Gastroesophageal sphincter (tissue), 4 donors: ENCODE data around the gene SLC2A9. TPM values are rescaled to one million over a fixed set of nuclear protein-coding genes. Genes with fewer than 3 reads are reported as not detected.
A peak's percentile ranks its signal among the peaks of the same experiment; 100 is the strongest.

Source experiments
- ATAC-seq: fragments of 150-250 bp; one replicate; pipeline ENCODE4 v1.9.1; 2016; ENCODE audit warnings: mild to moderate bottlenecking, moderate library complexity
- H3K27ac ChIP-seq, 4 donors: fragments of 200-600 bp; sonication (generic) in 3 of 4; 1 replicate in 3 of 4; 2 replicates in 1 of 4; pipeline ENCODE4 v1.5.1; 2016 to 2019
- H3K27me3 ChIP-seq: fragments of 200-600 bp; sonication (generic); one replicate; pipeline ENCODE4 v1.5.1; 2019
- H3K36me3 ChIP-seq, 2 donors: fragments of 200-600 bp; sonication (generic); one replicate each; pipeline ENCODE4 v1.5.1; 2019; ENCODE audit warnings: control low read depth in 1 of 2
- H3K4me1 ChIP-seq, 3 donors: fragments of 200-600 bp; sonication (generic); 1 replicate in 2 of 3; 2 replicates in 1 of 3; pipeline ENCODE4 v1.5.1; 2016 to 2019; ENCODE audit warnings: control low read depth in 2 of 3
- H3K4me3 ChIP-seq, 2 donors: fragments of 200-600 bp; sonication (generic); one replicate each; pipeline ENCODE4 v1.5.1; 2019; ENCODE audit warnings: mild to moderate bottlenecking in 1 of 2, moderate library complexity in 1 of 2
- H3K9me3 ChIP-seq, 3 donors: fragments of 200-600 bp; sonication (generic); one replicate each; pipeline ENCODE4 v1.5.1; 2017 to 2019; ENCODE audit warnings: control low read depth in 2 of 3
- CTCF ChIP-seq, 4 experiments: fragments of 200-600 bp in 2 of 4; fragments of 450-650 bp in 2 of 4; sonication (generic) in 1 of 4; IDR thresholded peaks; one replicate each; pipeline ENCODE4 v1.5.1; 2017 to 2019; ENCODE audit warnings: antibody characterized with exemption in 4 of 4, mild to moderate bottlenecking in 2 of 4, moderate library complexity in 2 of 4
- EP300 ChIP-seq: sonication (generic); formaldehyde crosslinking; IDR thresholded peaks from one replicate; pipeline ENCODE4 v1.6.1; 2017; ENCODE audit warnings: antibody characterized with exemption, mild to moderate bottlenecking
- POLR2A ChIP-seq, 2 donors: fragments of 450-650 bp; IDR thresholded peaks; one replicate each; pipeline ENCODE4 v1.6.1; 2017; ENCODE audit warnings: antibody characterized with exemption in 2 of 2, mild to moderate bottlenecking in 2 of 2, moderate library complexity in 1 of 2
- POLR2AphosphoS5 ChIP-seq: sonication (generic); formaldehyde crosslinking; IDR thresholded peaks from one replicate; pipeline ENCODE4 v1.6.1; 2017; ENCODE audit warnings: antibody characterized with exemption
- WGBS, 2 donors: methylation state at CpG; one replicate each; pipeline ENCODE4 v1.1.5; 2018; ENCODE audit warnings: low coverage in 1 of 2; 5-methylcytosine and 5-hydroxymethylcytosine counted together
- small RNA-seq, 4 donors: library from RNA; depleted of rRNA; stranded (forward); fragments of <200 nt; gene quantifications; one replicate each; pipeline ENCODE3, GENCODE V24; 2016
- total RNA-seq, 4 donors: library from RNA; depleted of rRNA; stranded (reverse); fragments of >200 nt; gene quantifications; one replicate each; pipeline ENCODE4 v1.1.0, GENCODE V29; 2016

The SLC2A9 gene
- total RNA-seq, 4 donors from 2014 or later = 3.1 to 6.5 (median 4.3) TPM

DNA sequence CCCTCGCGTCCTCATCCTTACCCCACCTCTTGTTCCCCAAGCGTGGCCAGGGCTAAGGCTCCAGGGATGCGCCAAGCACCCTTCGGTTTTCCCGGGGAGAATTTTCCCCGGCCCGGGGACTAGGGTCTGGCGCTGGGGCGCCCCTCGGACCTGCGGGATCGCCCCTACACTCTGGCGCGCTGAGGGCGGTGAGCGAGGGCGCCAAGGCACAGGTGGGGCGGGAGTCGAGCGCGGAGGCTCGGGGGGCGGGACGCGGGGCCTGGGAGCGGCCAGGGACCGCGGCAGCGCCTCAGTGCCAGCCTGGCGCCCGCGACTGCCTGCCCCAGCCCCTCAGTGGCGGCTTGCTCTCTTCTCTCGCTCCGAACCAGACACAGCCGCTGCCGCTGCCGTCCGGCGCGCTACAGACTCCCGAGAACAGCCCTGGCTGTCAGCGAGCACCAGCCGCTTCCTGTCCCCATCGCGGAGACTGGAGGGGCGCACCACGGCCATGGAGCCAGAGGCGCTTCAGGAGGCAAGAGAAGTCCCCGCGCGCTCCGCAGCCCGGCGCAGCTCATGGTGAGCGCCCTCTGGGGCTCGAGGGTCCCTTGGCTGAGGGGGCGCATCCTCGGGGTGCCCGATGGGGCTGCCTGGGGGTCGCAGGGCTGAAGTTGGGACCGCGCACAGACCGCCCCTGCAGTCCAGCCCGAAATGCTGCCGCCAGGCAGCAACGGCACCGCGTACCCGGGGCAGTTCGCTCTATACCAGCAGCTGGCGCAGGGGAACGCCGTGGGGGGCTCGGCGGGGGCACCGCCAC is 239.8 kb downstream of the SLC2A9 start, which contains the start of gene DRD5:
TSS of gene DRD5 (plus strand) at position 292 of the 793 bp plus-strand sequence. CDS start at position 688, 396 bp downstream.
- Histone ChIP-seq H3K27ac (no peak within 1 kb of the TSS), H3K9me3 (no peaks in the 10 kb centered on the region), H3K27me3 (peaks cover 41% of the 10 kb centered on the region), H3K4me1 (peaks cover 0 to 5% (median 0%) of the 10 kb centered on the region in 3 donors), H3K36me3 (no peaks in the 10 kb centered on the region), H3K4me3 (peak within 1 kb of the TSS in 1 of 2 donors; percentile 29)
- no CpG with 5 or more reads among the region's 78 CpGs for WGBS, 2 donors
- no peak for ATAC-seq
- TF ChIP-seq EP300 = no peak
- TF ChIP-seq POLR2AphosphoS5 = no peak
- TF ChIP-seq POLR2A (IDR thresholded peaks at IDR 0.05) = no peak
- no peak for TF ChIP-seq CTCF (IDR thresholded peaks at IDR 0.05)

Small RNA genes lying within 50 kb of the gene (small RNA-seq; reads per million reads assigned to genes)
- 0 reads per million in 4 donors for gene RNA5SP154

Other genes with a start within 250 kb of the SLC2A9 start
- gene DRD5, start 239.9 kb downstream of the SLC2A9 start, total RNA-seq = not detected
- gene WDR1, start 95.3 kb upstream of the SLC2A9 start, total RNA-seq = 100 to 1,000 TPM; 353 to 530 (median 419) TPM